Neural progenitor cell (in vitro differentiated cells): ENCODE results near the gene CYYR1. TPM values are rescaled to one million over a fixed set of nuclear protein-coding genes. Genes with fewer than 3 reads are reported as not detected.

Experiments used
- DNase-seq: peaks from one replicate; pipeline ENCODE4 v3.0.0-alpha.2; 2016; ENCODE audit warnings: low spot score
- H2AFZ ChIP-seq: fragments of 200-600 bp; sonication (generic); replicated peaks from 2 replicates; pipeline ENCODE4 v1.6.1; 2016; ENCODE audit warnings: antibody characterized with exemption
- H3F3A ChIP-seq: fragments of 200-600 bp; sonication (generic); 2 replicates; pipeline ENCODE4 v1.6.1; 2016; ENCODE audit warnings: antibody characterized with exemption, low read depth
- H3K27ac ChIP-seq: fragments of 200-600 bp; sonication (generic); 2 replicates; pipeline ENCODE4 v1.5.1; 2016; ENCODE audit warnings: mild to moderate bottlenecking
- H3K27me3 ChIP-seq: fragments of 200-600 bp; sonication (generic); 2 replicates; pipeline ENCODE4 v1.6.1; 2016; ENCODE audit warnings: mild to moderate bottlenecking, moderate library complexity
- H3K36me3 ChIP-seq: fragments of 200-600 bp; sonication (generic); 2 replicates; pipeline ENCODE4 v1.5.1; 2016
- H3K4me1 ChIP-seq: fragments of 200-600 bp; sonication (generic); 2 replicates; pipeline ENCODE4 v1.6.1; 2016; ENCODE audit warnings: mixed run types
- H3K4me2 ChIP-seq: fragments of 200-600 bp; sonication (generic); 2 replicates; pipeline ENCODE4 v1.6.1; 2016
- H3K4me3 ChIP-seq: fragments of 200-600 bp; sonication (generic); 2 replicates; pipeline ENCODE4 v1.5.1; 2016
- H3K79me2 ChIP-seq: fragments of 200-600 bp; sonication (generic); 2 replicates; pipeline ENCODE4 v1.6.1; 2016; ENCODE audit warnings: low read depth
- H3K9ac ChIP-seq: fragments of 200-600 bp; sonication (generic); 2 replicates; pipeline ENCODE4 v1.6.1; 2016
- H3K9me3 ChIP-seq: fragments of 200-600 bp; sonication (generic); 2 replicates; pipeline ENCODE4 v1.5.1; 2016; ENCODE audit warnings: low read depth
- H4K20me1 ChIP-seq: fragments of 200-600 bp; sonication (generic); 2 replicates; pipeline ENCODE4 v1.6.1; 2016; ENCODE audit warnings: low read depth
- H3K27ac Mint-ChIP-seq: 3 replicates; pipeline ENCODE4 v1.8.0; 2021; ENCODE audit warnings: mixed read lengths
- H3K27me3 Mint-ChIP-seq: 2 replicates; pipeline ENCODE4 v1.8.0; 2022; ENCODE audit warnings: low read depth, mild to moderate bottlenecking, inconsistent platforms, moderate library complexity, mixed read lengths; ENCODE audit not compliant: insufficient read depth
- H3K36me3 Mint-ChIP-seq: 3 replicates; pipeline ENCODE4 v1.8.0; 2021; ENCODE audit warnings: mixed read lengths
- H3K4me1 Mint-ChIP-seq: 3 replicates; pipeline ENCODE4 v1.8.0; 2021; ENCODE audit warnings: mixed read lengths
- H3K4me3 Mint-ChIP-seq: 3 replicates; pipeline ENCODE4 v1.8.0; 2021; ENCODE audit warnings: mild to moderate bottlenecking, moderate library complexity, mixed read lengths
- H3K9me3 Mint-ChIP-seq: 3 replicates; pipeline ENCODE4 v1.8.0; 2020; ENCODE audit warnings: mixed read lengths
- CTCF ChIP-seq: fragments of 200-600 bp; sonication (generic); IDR thresholded peaks from 2 replicates; pipeline ENCODE4 v1.5.1; 2017; ENCODE audit warnings: antibody characterized with exemption, mild to moderate bottlenecking
- EZH2 ChIP-seq: fragments of 200-600 bp; sonication (generic); IDR thresholded peaks from 2 replicates; pipeline ENCODE4 v1.6.1; 2017; ENCODE audit warnings: antibody characterized with exemption, mild to moderate bottlenecking, moderate library complexity
- EZH2phosphoT487 ChIP-seq: fragments of 200-600 bp; sonication (generic); IDR thresholded peaks from 2 replicates; pipeline ENCODE4 v1.6.1; 2017; ENCODE audit warnings: antibody characterized with exemption
- total RNA-seq: library from RNA; depleted of rRNA; stranded (reverse); fragments of >200 nt; gene quantifications from 2 replicates; pipeline ENCODE4 v1.2.3, GENCODE V29; 2015; ENCODE audit warnings: low replicate concordance

Gene CYYR1
- total RNA-seq, 1 donor from 2014 or later = 25.7 TPM

- H3K79me2 ChIP-seq = no peaks in the 10 kb centered on the region
- Mint-ChIP-seq H3K27ac (no peak overlapping the region), H3K36me3 (peaks cover 16% of the 10 kb centered on the region), H3K4me3 (no peak overlapping the region), H3K9me3 (peaks cover 7% of the 10 kb centered on the region), H3K4me1 (no peaks in the 10 kb centered on the region), H3K27me3 (no peaks in the 10 kb centered on the region)
- no peak overlapping the region for H3K27ac ChIP-seq
- DNase-seq = no peak
- no peak overlapping the region for H3K9ac ChIP-seq
- H3K4me1 ChIP-seq = no peaks in the 10 kb centered on the region
- no peaks in the 10 kb centered on the region for H3F3A ChIP-seq
- no peaks in the 10 kb centered on the region for H3K27me3 ChIP-seq
- no peak overlapping the region for H3K4me3 ChIP-seq
- H3K36me3 ChIP-seq = no peaks in the 10 kb centered on the region
- H2AFZ ChIP-seq = no peak overlapping the region
- no peaks in the 10 kb centered on the region for H3K9me3 ChIP-seq
- TF ChIP-seq EZH2 = no peak
- H4K20me1 ChIP-seq = no peaks in the 10 kb centered on the region
- no peak overlapping the region for H3K4me2 ChIP-seq
These were observed 57.8 kb downstream of the CYYR1 start for GRCh38 chr21:26515257-26515656.

GRCh38 chr21:26513212-26513611, 59.9 kb downstream of the CYYR1 start:
- H3K4me3 ChIP-seq = no peak overlapping the region
- H3K79me2 ChIP-seq = no peaks in the 10 kb centered on the region
- H3K36me3 ChIP-seq = no peaks in the 10 kb centered on the region
- no peak overlapping the region for H3K27ac ChIP-seq
- no peak for TF ChIP-seq EZH2
- no peak for TF ChIP-seq EZH2phosphoT487
- no peak for TF ChIP-seq CTCF
- no peaks in the 10 kb centered on the region for H3K27me3 Mint-ChIP-seq
- no peak overlapping the region for H3K4me3 Mint-ChIP-seq
- H3K36me3 Mint-ChIP-seq = peaks cover 6% of the 10 kb centered on the region
- no peak overlapping the region for H2AFZ ChIP-seq
- H3K4me2 ChIP-seq = no peak overlapping the region
- no peak for DNase-seq
- H3K9me3 ChIP-seq = no peaks in the 10 kb centered on the region
- H3F3A ChIP-seq = no peaks in the 10 kb centered on the region
- no peaks in the 10 kb centered on the region for H3K4me1 Mint-ChIP-seq
- no peaks in the 10 kb centered on the region for H3K4me1 ChIP-seq
- H3K27me3 ChIP-seq = no peaks in the 10 kb centered on the region
- H4K20me1 ChIP-seq = no peaks in the 10 kb centered on the region
- H3K9ac ChIP-seq = no peak overlapping the region
- no peak overlapping the region for H3K27ac Mint-ChIP-seq
- H3K9me3 Mint-ChIP-seq = peaks cover 4% of the 10 kb centered on the region

GRCh38 chr21:26512664-26513063, 60.4 kb downstream of the CYYR1 start:
- Histone ChIP-seq H3K27me3 (no peaks in the 10 kb centered on the region), H3K27ac (no peak overlapping the region), H3K9me3 (no peaks in the 10 kb centered on the region), H3K9ac (no peak overlapping the region), H4K20me1 (no peaks in the 10 kb centered on the region), H3K4me3 (no peak overlapping the region), H3K79me2 (no peaks in the 10 kb centered on the region), H2AFZ (no peak overlapping the region), H3K4me2 (no peak overlapping the region), H3K4me1 (no peaks in the 10 kb centered on the region), H3K36me3 (no peaks in the 10 kb centered on the region), H3F3A (no peaks in the 10 kb centered on the region)
- Mint-ChIP-seq H3K4me3 (no peak overlapping the region), H3K27me3 (no peaks in the 10 kb centered on the region), H3K36me3 (peaks cover 4% of the 10 kb centered on the region), H3K27ac (no peak overlapping the region), H3K4me1 (no peaks in the 10 kb centered on the region), H3K9me3 (no peaks in the 10 kb centered on the region)
- no peak for DNase-seq
- TF ChIP-seq EZH2 (no peak), EZH2phosphoT487 (no peak), CTCF (no peak)

- H3K4me1 Mint-ChIP-seq = peaks cover under 1% of the 10 kb centered on the region
- H3K36me3 Mint-ChIP-seq = peaks cover 4% of the 10 kb centered on the region
- DNase-seq = no peak
- H2AFZ ChIP-seq = no peak overlapping the region
- no peaks in the 10 kb centered on the region for H3K36me3 ChIP-seq
- no peak overlapping the region for H3K4me3 ChIP-seq
- no peak overlapping the region for H3K27ac ChIP-seq
- H3K4me2 ChIP-seq = no peak overlapping the region
- H3K4me3 Mint-ChIP-seq = no peak overlapping the region
- no peaks in the 10 kb centered on the region for H3K9me3 Mint-ChIP-seq
- no peaks in the 10 kb centered on the region for H3K27me3 ChIP-seq
- no peak overlapping the region for H3K9ac ChIP-seq
- no peak overlapping the region for H3K27ac Mint-ChIP-seq
- TF ChIP-seq CTCF = no peak
- TF ChIP-seq EZH2 = no peak
- TF ChIP-seq EZH2phosphoT487 = no peak
- no peaks in the 10 kb centered on the region for H3K27me3 Mint-ChIP-seq
- H3K9me3 ChIP-seq = no peaks in the 10 kb centered on the region
- H4K20me1 ChIP-seq = no peaks in the 10 kb centered on the region
- H3K4me1 ChIP-seq = no peaks in the 10 kb centered on the region
- H3K79me2 ChIP-seq = no peaks in the 10 kb centered on the region
- no peaks in the 10 kb centered on the region for H3F3A ChIP-seq
These were observed 64.2 kb downstream of the CYYR1 start for GRCh38 chr21:26508903-26509302.
